ENCODE results near the gene KIF5C.

DNA sequence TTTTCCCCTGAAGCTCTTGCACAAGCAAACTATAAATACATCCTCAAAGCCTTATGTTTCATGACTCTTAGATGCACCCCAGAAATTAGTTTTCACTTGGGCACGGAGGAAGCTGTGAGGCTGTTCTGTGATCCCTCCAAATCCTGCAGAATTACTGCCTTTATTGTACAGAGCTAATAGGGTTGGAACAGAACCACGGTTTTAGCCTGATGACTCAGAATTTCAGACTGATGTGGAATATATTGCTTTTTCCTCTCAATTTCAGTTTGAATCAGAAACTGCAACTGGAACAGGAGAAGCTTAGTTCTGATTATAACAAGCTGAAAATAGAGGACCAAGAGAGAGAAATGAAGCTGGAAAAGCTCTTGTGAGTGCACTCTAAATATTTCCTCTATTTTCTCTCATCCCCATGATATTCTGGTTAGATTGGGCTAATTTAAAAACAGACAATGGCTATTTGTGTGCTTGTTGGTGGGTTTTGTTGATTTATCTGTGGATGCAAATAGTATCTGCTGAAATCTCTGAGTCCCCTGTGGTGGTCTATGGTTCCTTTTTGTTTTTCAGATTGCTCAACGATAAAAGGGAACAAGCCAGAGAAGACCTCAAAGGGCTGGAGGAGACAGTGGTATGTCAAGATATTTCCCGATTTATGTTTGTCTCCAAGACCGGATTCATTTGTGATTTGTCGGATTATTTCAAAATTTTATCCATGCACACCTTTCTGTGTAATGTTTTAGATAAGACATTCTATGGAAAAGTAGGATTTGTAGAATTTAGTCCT is 125.3 kb downstream of the KIF5C start:
- TF ChIP-seq, protein P1, sequence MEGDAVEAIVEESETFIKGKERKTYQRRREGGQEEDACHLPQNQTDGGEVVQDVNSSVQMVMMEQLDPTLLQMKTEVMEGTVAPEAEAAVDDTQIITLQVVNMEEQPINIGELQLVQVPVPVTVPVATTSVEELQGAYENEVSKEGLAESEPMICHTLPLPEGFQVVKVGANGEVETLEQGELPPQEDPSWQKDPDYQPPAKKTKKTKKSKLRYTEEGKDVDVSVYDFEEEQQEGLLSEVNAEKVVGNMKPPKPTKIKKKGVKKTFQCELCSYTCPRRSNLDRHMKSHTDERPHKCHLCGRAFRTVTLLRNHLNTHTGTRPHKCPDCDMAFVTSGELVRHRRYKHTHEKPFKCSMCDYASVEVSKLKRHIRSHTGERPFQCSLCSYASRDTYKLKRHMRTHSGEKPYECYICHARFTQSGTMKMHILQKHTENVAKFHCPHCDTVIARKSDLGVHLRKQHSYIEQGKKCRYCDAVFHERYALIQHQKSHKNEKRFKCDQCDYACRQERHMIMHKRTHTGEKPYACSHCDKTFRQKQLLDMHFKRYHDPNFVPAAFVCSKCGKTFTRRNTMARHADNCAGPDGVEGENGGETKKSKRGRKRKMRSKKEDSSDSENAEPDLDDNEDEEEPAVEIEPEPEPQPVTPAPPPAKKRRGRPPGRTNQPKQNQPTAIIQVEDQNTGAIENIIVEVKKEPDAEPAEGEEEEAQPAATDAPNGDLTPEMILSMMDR (conservative IDR thresholded peaks at IDR 0.05; ENCODE audit: low read length) = no peak
- TF ChIP-seq EZH2phosphoT487 (IDR thresholded peaks at IDR 0.05; ENCODE audit: borderline replicate concordance) = no peak
